Measurements from ENCODE around the gene OR10V1.

- no peak for TF ChIP-seq ZNF423 (tag by site-specific recombination; IDR thresholded peaks at IDR 0.05)
- TF ChIP-seq ZNF660 (tag by site-specific recombination; IDR thresholded peaks at IDR 0.05): no peak
- no peak for TF ChIP-seq ZFP69B (tag by site-specific recombination; IDR thresholded peaks at IDR 0.05)
- no peak for TF ChIP-seq ZNF24 (tag by site-specific recombination; IDR thresholded peaks at IDR 0.05)
- no peak for TF ChIP-seq CTCF (tag by site-specific recombination; IDR thresholded peaks at IDR 0.05)
- no peak for TF ChIP-seq ZNF830 (tag by site-specific recombination; IDR thresholded peaks at IDR 0.05; ENCODE audit: low read depth)
- no peak for TF ChIP-seq KLF16 (tag by site-specific recombination; IDR thresholded peaks at IDR 0.05)
Observed at GRCh38 chr11:59754494-59754858, 40.8 kb upstream of the OR10V1 start.
